ENCODE results near the gene TBC1D22A. TPM values are rescaled to one million over a fixed set of nuclear protein-coding genes. Genes with fewer than 3 reads are reported as not detected.

The TBC1D22A gene
- total and polyA plus RNA-seq, 10 of the 15 experiments (the other 5 are each of a cell fraction or from before 2014, with no cell fraction given): 0.63 to 44.7 (median 27.4) TPM

- no peak for TF ChIP-seq BCLAF1 (IDR thresholded peaks at IDR 0.05)
Observed at GRCh38 chr22:47063606-47064005, 301.2 kb downstream of the TBC1D22A start (continued).

GRCh38 chr22:47064016-47064415, 301.6 kb downstream of the TBC1D22A start:
- ChIA-PET CTCF (no interaction called here), POLR2A (no interaction called here), RAD21 (ENCODE audit: unreplicated experiment) (no interaction called here), SMC1A (ENCODE audit: uncharacterized antibody, unreplicated experiment) (no interaction called here)
- H3K4me1 ChIP-seq (ENCODE audit: control insufficient read depth, insufficient read depth, low read length): peaks cover 8% of the 10 kb centered on the region
- peaks cover 2 to 13% of the 10 kb centered on the region in 2 experiments; a peak in 2 of 4 replicates for H3K36me3 ChIP-seq (ENCODE audit: control insufficient read depth in 2 of 2, insufficient read depth in 2 of 2, low read length in 1 of 2)
- no peak overlapping the region for H3K4me3 ChIP-seq
- 96% methylated on average over 19 of the region's 19 CpGs for WGBS (ENCODE audit: insufficient coverage, insufficient replicate concordance, low lambda C conversion rate, missing lambda C conversion rate)
- no peak for ATAC-seq
- H3K27me3 ChIP-seq (replicated peaks in 1 of 2; ENCODE audit: control insufficient read depth in 2 of 2, insufficient read depth in 2 of 2, low read length in 1 of 2): no peaks in the 10 kb centered on the region
- H3K27ac ChIP-seq (ENCODE audit: control insufficient read depth, insufficient read depth): no peak overlapping the region
- no peak overlapping the region for H3K9ac ChIP-seq (ENCODE audit: control insufficient read depth, insufficient read depth, low read length)
- no peaks in the 10 kb centered on the region for H4K20me1 ChIP-seq (ENCODE audit: control insufficient read depth, insufficient read depth)
- no peaks in the 10 kb centered on the region for H3K79me2 ChIP-seq (ENCODE audit: control insufficient read depth, insufficient read depth, low read length)
- FAIRE-seq: no peak
- intact Hi-C loops (cut with micrococcal nuclease; ENCODE audit: unreplicated experiment) (no loop called here), in situ Hi-C loops (cut with MboI) (no loop called here)
- TF ChIP-seq ZNF622 (IDR thresholded peaks at IDR 0.05): no peak
- no TSS peak for BruUV-seq (replicated peaks)
- no peaks in the 10 kb centered on the region for H3K9me3 ChIP-seq (replicated peaks; ENCODE audit: control insufficient read depth, insufficient read depth, low read length)
- no peak overlapping the region for H2AFZ ChIP-seq (ENCODE audit: control insufficient read depth, low read depth, low read length)
- H3K4me2 ChIP-seq (ENCODE audit: control insufficient read depth, insufficient read depth): no peak overlapping the region
- DNase-seq (ENCODE audit: low read depth, low spot score): no peak

GRCh38 chr22:47064416-47064815, 302.0 kb downstream of the TBC1D22A start:
- over 99% methylated on average over 10 of the region's 10 CpGs for WGBS (ENCODE audit: insufficient coverage, insufficient replicate concordance, low lambda C conversion rate, missing lambda C conversion rate)
- SMC1A ChIA-PET (ENCODE audit: uncharacterized antibody, unreplicated experiment): no interaction called here
- Histone ChIP-seq H3K79me2 (ENCODE audit: control insufficient read depth, insufficient read depth, low read length) (no peaks in the 10 kb centered on the region), H3K4me2 (ENCODE audit: control insufficient read depth, insufficient read depth) (no peak overlapping the region), H3K9me3 (replicated peaks; ENCODE audit: control insufficient read depth, insufficient read depth, low read length) (no peaks in the 10 kb centered on the region), H4K20me1 (ENCODE audit: control insufficient read depth, insufficient read depth) (no peaks in the 10 kb centered on the region), H3K27ac (ENCODE audit: control insufficient read depth, insufficient read depth) (no peak overlapping the region), H3K4me1 (ENCODE audit: control insufficient read depth, insufficient read depth, low read length) (peaks cover 4% of the 10 kb centered on the region), H3K9ac (ENCODE audit: control insufficient read depth, insufficient read depth, low read length) (no peak overlapping the region), H3K27me3 (replicated peaks in 1 of 2; ENCODE audit: control insufficient read depth in 2 of 2, insufficient read depth in 2 of 2, low read length in 1 of 2) (no peaks in the 10 kb centered on the region), H3K4me3 (no peak overlapping the region), H3K36me3 (ENCODE audit: control insufficient read depth in 2 of 2, insufficient read depth in 2 of 2, low read length in 1 of 2) (peaks cover 2 to 13% of the 10 kb centered on the region in 2 experiments; a peak in 2 of 4 replicates), H2AFZ (ENCODE audit: control insufficient read depth, low read depth, low read length) (no peak overlapping the region)
- no TSS peak for BruUV-seq (replicated peaks)
- FAIRE-seq: no peak
- DNase-seq (ENCODE audit: low read depth, low spot score): no peak
- in situ Hi-C loops (cut with MboI): no loop called here
- POLR2A ChIA-PET: no interaction called here
- RAD21 ChIA-PET (ENCODE audit: unreplicated experiment): no interaction called here
- ATAC-seq: no peak
- CTCF ChIA-PET: no interaction called here
- intact Hi-C loops (cut with micrococcal nuclease; ENCODE audit: unreplicated experiment): no loop called here
- TF ChIP-seq CREB1 (IDR thresholded peaks at IDR 0.05; ENCODE audit: low read depth) (no peak), SP1 (IDR thresholded peaks at IDR 0.05; ENCODE audit: low read depth, low read length) (no peak), PRDM15 (CRISPR knock-in tag; IDR thresholded peaks at IDR 0.05) (no peak), NR2C2 (IDR thresholded peaks at IDR 0.05; ENCODE audit: borderline replicate concordance, control insufficient read depth, insufficient read length, low read depth) (no peak), MAX (IDR thresholded peaks at IDR 0.05; ENCODE audit: low read depth, low read length) (no peak), CEBPB (IDR thresholded peaks at IDR 0.05; ENCODE audit: borderline replicate concordance in 1 of 2, low read depth in 2 of 2, low read length in 2 of 2) (no peak), EGR1 (IDR thresholded peaks at IDR 0.05; ENCODE audit: borderline replicate concordance in 1 of 2, low read depth in 2 of 2, low read length in 2 of 2) (no peak), NBN (IDR thresholded peaks at IDR 0.05) (no peak)

All from GM12878 (cell line).